CD8-positive, alpha-beta memory T cell (primary cell): ENCODE measurements around the gene BOLA3. TPM values are rescaled to one million over a fixed set of nuclear protein-coding genes. Genes with fewer than 3 reads are reported as not detected.

Experiments used
- CTCF ChIA-PET: fragments of 350-600 bp; sonication (Branson Sonifier 250); formaldehyde crosslinking; loops from one replicate; lab custom pipeline; 2021; ENCODE audit warnings: antibody characterized with exemption; lab: Charles Lee
- POLR2A ChIA-PET: fragments of 350-600 bp; sonication (Branson Sonifier 250); formaldehyde crosslinking; loops from one replicate; lab custom pipeline; 2021; ENCODE audit warnings: antibody characterized with exemption; lab: Charles Lee
- DNase-seq, 5 donors: peaks; one replicate each; pipeline versions ENCODE4 v3.0.0 to v3.0.0-alpha.2; 2020 to 2022; ENCODE audit warnings: mixed read lengths in 1 of 5
- H3K27ac ChIP-seq: one replicate; pipeline ENCODE4 v1.7.0; 2013; ENCODE audit warnings: low read depth, mild to moderate bottlenecking, low read length, moderate library complexity
- H3K27me3 ChIP-seq: 2 replicates; pipeline ENCODE4 v1.7.0; 2013; ENCODE audit warnings: low read length, mild to moderate bottlenecking; ENCODE audit not compliant: insufficient read depth, poor library complexity, severe bottlenecking
- H3K36me3 ChIP-seq: 2 replicates; pipeline ENCODE4 v1.7.0; 2013; ENCODE audit warnings: mild to moderate bottlenecking, low read length, moderate library complexity; ENCODE audit not compliant: insufficient read depth
- H3K4me1 ChIP-seq: 2 replicates; pipeline ENCODE4 v1.7.0; 2013; ENCODE audit warnings: mild to moderate bottlenecking, low read length, moderate library complexity; ENCODE audit not compliant: insufficient read depth
- H3K4me3 ChIP-seq: 2 replicates; pipeline ENCODE4 v1.7.0; 2013; ENCODE audit warnings: mild to moderate bottlenecking, low read length
- H3K9me3 ChIP-seq: 2 replicates; pipeline ENCODE4 v1.7.0; 2013; ENCODE audit warnings: mild to moderate bottlenecking, low read length
- H3K27ac Mint-ChIP-seq, 8 donors: one replicate each; pipeline ENCODE4 v1.8.0; 2020 to 2021; ENCODE audit warnings: mixed read lengths in 8 of 8, mild to moderate bottlenecking in 6 of 8, inconsistent platforms in 3 of 8, moderate library complexity in 3 of 8
- H3K27me3 Mint-ChIP-seq, 2 donors: one replicate each; pipeline ENCODE4 v1.8.0; 2020 to 2021; ENCODE audit warnings: mixed read lengths in 2 of 2, mild to moderate bottlenecking in 1 of 2, moderate library complexity in 1 of 2
- H3K36me3 Mint-ChIP-seq, 3 donors: one replicate each; pipeline ENCODE4 v1.8.0; 2020 to 2021; ENCODE audit warnings: mixed read lengths in 3 of 3, inconsistent platforms in 1 of 3, mild to moderate bottlenecking in 1 of 3
- H3K4me1 Mint-ChIP-seq, 3 donors: one replicate each; pipeline ENCODE4 v1.8.0; 2020 to 2021; ENCODE audit warnings: mixed read lengths in 3 of 3, inconsistent platforms in 1 of 3, mild to moderate bottlenecking in 1 of 3
- H3K4me3 Mint-ChIP-seq, 7 donors: one replicate each; pipeline ENCODE4 v1.8.0; 2020 to 2021; ENCODE audit warnings: mixed read lengths in 7 of 7, mild to moderate bottlenecking in 6 of 7, moderate library complexity in 4 of 7, inconsistent platforms in 2 of 7
- H3K9me3 Mint-ChIP-seq, 5 donors: one replicate each; pipeline ENCODE4 v1.8.0; 2020 to 2022; ENCODE audit warnings: mixed read lengths in 5 of 5, mild to moderate bottlenecking in 3 of 5, moderate library complexity in 2 of 5, inconsistent platforms in 1 of 5
- polyA plus RNA-seq: library from polyadenylated mRNA; unstranded; fragments of 300-500 nt; fragmentation: Illumina TruSeq; gene quantifications from one replicate; pipeline ENCODE4 v1.2.3, GENCODE V29; 2021
- total RNA-seq, 2 experiments: library from RNA; stranded (reverse); gene quantifications; one replicate each; pipeline ENCODE4 v1.2.3, GENCODE V29; 2021

BOLA3 gene
- total and polyA plus RNA-seq, 3 experiments from 2014 or later = 74.1 to 133 (median 131) TPM

GRCh38 chr2:74100254-74101216, 47.2 kb downstream of the BOLA3 start:
- H3K9me3 ChIP-seq = no peaks in the 10 kb centered on the region
- Mint-ChIP-seq H3K27me3 (no peaks in the 10 kb centered on the region), H3K4me3 (no peak overlapping the region), H3K36me3 (peaks cover 0 to 81% (median 17%) of the 10 kb centered on the region in 3 donors), H3K27ac (peak overlapping the region in 2 of 8 donors; percentile 36 to 48), H3K4me1 (peaks cover 0 to 4% (median 1%) of the 10 kb centered on the region in 3 donors), H3K9me3 (no peaks in the 10 kb centered on the region)
- no peak for DNase-seq
- no peak overlapping the region for H3K4me3 ChIP-seq
- no peaks in the 10 kb centered on the region for H3K4me1 ChIP-seq
- peaks cover 24% of the 10 kb centered on the region for H3K36me3 ChIP-seq
- POLR2A ChIA-PET = no interaction called here
- H3K27me3 ChIP-seq = no peaks in the 10 kb centered on the region
- no peak overlapping the region for H3K27ac ChIP-seq
- CTCF ChIA-PET = interaction anchor here (1.3 kb wide), 1 partner anchor 47 kb away, joined by 5 read pairs; the partner anchor contains the start of gene BOLA3

GRCh38 chr2:74099835-74100234, 47.9 kb downstream of the BOLA3 start:
- ChIA-PET POLR2A (no interaction called here), CTCF (no interaction called here)
- DNase-seq = no peak
- Mint-ChIP-seq H3K27ac (no peak overlapping the region), H3K4me3 (no peak overlapping the region), H3K9me3 (no peaks in the 10 kb centered on the region), H3K4me1 (peaks cover 0 to 4% (median 1%) of the 10 kb centered on the region in 3 donors), H3K36me3 (peaks cover 0 to 83% (median 15%) of the 10 kb centered on the region in 3 donors), H3K27me3 (no peaks in the 10 kb centered on the region)
- Histone ChIP-seq H3K36me3 (peaks cover 26% of the 10 kb centered on the region), H3K9me3 (no peaks in the 10 kb centered on the region), H3K4me1 (no peaks in the 10 kb centered on the region), H3K27ac (no peak overlapping the region), H3K27me3 (no peaks in the 10 kb centered on the region), H3K4me3 (no peak overlapping the region)

GRCh38 chr2:74099271-74099670, 48.4 kb downstream of the BOLA3 start:
- H3K36me3 Mint-ChIP-seq = peaks cover 5 to 85% (median 15%) of the 10 kb centered on the region in 3 donors
- H3K9me3 ChIP-seq = no peaks in the 10 kb centered on the region
- H3K4me3 ChIP-seq = no peak overlapping the region
- no peaks in the 10 kb centered on the region for H3K27me3 Mint-ChIP-seq
- peaks cover 32% of the 10 kb centered on the region for H3K36me3 ChIP-seq
- CTCF ChIA-PET = no interaction called here
- no peak overlapping the region for H3K27ac ChIP-seq
- DNase-seq = no peak
- no peaks in the 10 kb centered on the region for H3K27me3 ChIP-seq
- H3K9me3 Mint-ChIP-seq = no peaks in the 10 kb centered on the region
- POLR2A ChIA-PET = no interaction called here
- peak overlapping the region in 1 of 8 donors; percentile 60 for H3K27ac Mint-ChIP-seq
- peaks cover 0 to 4% (median 1%) of the 10 kb centered on the region in 3 donors for H3K4me1 Mint-ChIP-seq
- no peak overlapping the region for H3K4me3 Mint-ChIP-seq
- H3K4me1 ChIP-seq = no peaks in the 10 kb centered on the region

GRCh38 chr2:74097574-74097973, 50.1 kb downstream of the BOLA3 start:
- Mint-ChIP-seq H3K27me3 (no peaks in the 10 kb centered on the region), H3K4me3 (no peak overlapping the region), H3K36me3 (peaks cover 9 to 89% (median 17%) of the 10 kb centered on the region in 3 donors), H3K27ac (peak overlapping the region in 1 of 8 donors; percentile 53), H3K9me3 (no peaks in the 10 kb centered on the region), H3K4me1 (no peaks in the 10 kb centered on the region)
- Histone ChIP-seq H3K27ac (no peak overlapping the region), H3K4me3 (no peak overlapping the region), H3K36me3 (peaks cover 48% of the 10 kb centered on the region), H3K4me1 (no peaks in the 10 kb centered on the region), H3K9me3 (no peaks in the 10 kb centered on the region), H3K27me3 (no peaks in the 10 kb centered on the region)
- CTCF ChIA-PET = no interaction called here
- POLR2A ChIA-PET = no interaction called here
- DNase-seq = no peak

- no peaks in the 10 kb centered on the region for H3K4me1 ChIP-seq
- H3K36me3 Mint-ChIP-seq = peaks cover 12 to 87% (median 21%) of the 10 kb centered on the region in 3 donors
- H3K27me3 Mint-ChIP-seq = peaks cover 0 to 1% of the 10 kb centered on the region in 2 donors
- H3K36me3 ChIP-seq = peaks cover 54% of the 10 kb centered on the region
- H3K4me1 Mint-ChIP-seq = no peaks in the 10 kb centered on the region
- no peak for DNase-seq
- no peaks in the 10 kb centered on the region for H3K9me3 ChIP-seq
- no peak overlapping the region for H3K27ac ChIP-seq
- H3K27ac Mint-ChIP-seq = peak overlapping the region in 3 of 8 donors; percentile 5 to 91 (median 19)
- no peak overlapping the region for H3K4me3 Mint-ChIP-seq
- no peaks in the 10 kb centered on the region for H3K9me3 Mint-ChIP-seq
- ChIA-PET CTCF (no interaction called here), POLR2A (no interaction called here)
- no peak overlapping the region for H3K4me3 ChIP-seq
- no peaks in the 10 kb centered on the region for H3K27me3 ChIP-seq
Measured at GRCh38 chr2:74096052-74096451, 51.7 kb downstream of the BOLA3 start.

GRCh38 chr2:74095632-74096031, 52.1 kb downstream of the BOLA3 start:
- peaks cover 54% of the 10 kb centered on the region for H3K36me3 ChIP-seq
- Mint-ChIP-seq H3K27ac (peak overlapping the region in 1 of 8 donors; percentile 5), H3K9me3 (no peaks in the 10 kb centered on the region), H3K27me3 (peaks cover 0 to 1% of the 10 kb centered on the region in 2 donors), H3K4me1 (no peaks in the 10 kb centered on the region), H3K4me3 (no peak overlapping the region), H3K36me3 (peaks cover 12 to 87% (median 23%) of the 10 kb centered on the region in 3 donors)
- ChIA-PET POLR2A (no interaction called here), CTCF (no interaction called here)
- no peaks in the 10 kb centered on the region for H3K27me3 ChIP-seq
- no peak overlapping the region for H3K4me3 ChIP-seq
- no peaks in the 10 kb centered on the region for H3K4me1 ChIP-seq
- no peaks in the 10 kb centered on the region for H3K9me3 ChIP-seq
- no peak for DNase-seq
- no peak overlapping the region for H3K27ac ChIP-seq

GRCh38 chr2:74094291-74094690, 53.4 kb downstream of the BOLA3 start:
- Mint-ChIP-seq H3K27me3 (peaks cover 0 to 1% of the 10 kb centered on the region in 2 donors), H3K36me3 (peaks cover 12 to 87% (median 23%) of the 10 kb centered on the region in 3 donors), H3K4me1 (no peaks in the 10 kb centered on the region), H3K4me3 (no peak overlapping the region), H3K9me3 (no peaks in the 10 kb centered on the region), H3K27ac (peak overlapping the region in 4 of 8 donors; percentile 68 to 87 (median 84))
- Histone ChIP-seq H3K27ac (no peak overlapping the region), H3K4me1 (no peaks in the 10 kb centered on the region), H3K4me3 (no peak overlapping the region), H3K27me3 (no peaks in the 10 kb centered on the region), H3K36me3 (peaks cover 56% of the 10 kb centered on the region), H3K9me3 (no peaks in the 10 kb centered on the region)
- DNase-seq = no peak
- ChIA-PET CTCF (no interaction called here), POLR2A (no interaction called here)

GRCh38 chr2:74093840-74094239, 53.9 kb downstream of the BOLA3 start:
- Histone ChIP-seq H3K27ac (no peak overlapping the region), H3K36me3 (peaks cover 56% of the 10 kb centered on the region), H3K9me3 (no peaks in the 10 kb centered on the region), H3K4me1 (no peaks in the 10 kb centered on the region), H3K27me3 (no peaks in the 10 kb centered on the region), H3K4me3 (no peak overlapping the region)
- CTCF ChIA-PET = no interaction called here
- POLR2A ChIA-PET = no interaction called here
- no peak overlapping the region for H3K4me3 Mint-ChIP-seq
- peaks cover 15 to 86% (median 21%) of the 10 kb centered on the region in 3 donors for H3K36me3 Mint-ChIP-seq
- DNase-seq = no peak
- peaks cover 0 to 1% of the 10 kb centered on the region in 2 donors for H3K27me3 Mint-ChIP-seq
- H3K27ac Mint-ChIP-seq = peak overlapping the region in 4 of 8 donors; percentile 68 to 87 (median 77)
- no peaks in the 10 kb centered on the region for H3K4me1 Mint-ChIP-seq
- no peaks in the 10 kb centered on the region for H3K9me3 Mint-ChIP-seq
